Inflammatory macrophage treated with lipopolysaccharide for 1 hour (primary cell): ENCODE measurements around the gene SLC26A11.
"Not testable (repeated sequence)": the region's sequence is repeated elsewhere in the genome, so short reads cannot be mapped to it uniquely, and the experiment has no call there.

Experiments
- DNase-seq, 2 donors: peaks; one replicate each; pipeline ENCODE4 v3.0.0-alpha.2; 2020 to 2022

Gene SLC26A11

GRCh38 chr17:80263253-80264204, 43.3 kb downstream of the SLC26A11 start:
- DNase-seq = peak; percentile 88 to 97

- DNase-seq = peak in 1 of 2 donors; percentile 34
These were observed 44.2 kb downstream of the SLC26A11 start for GRCh38 chr17:80264205-80265075.

- no peak for DNase-seq
These were observed 45.2 kb downstream of the SLC26A11 start for GRCh38 chr17:80265205-80266068.

- no peak for DNase-seq
These were observed 47.2 kb downstream of the SLC26A11 start for GRCh38 chr17:80267391-80267790.

- DNase-seq = no peak
These were observed 48.2 kb downstream of the SLC26A11 start for GRCh38 chr17:80268427-80268826.

- DNase-seq = no peak
These were observed 49.2 kb downstream of the SLC26A11 start for GRCh38 chr17:80269405-80269807.

- DNase-seq = no peak
These were observed 49.9 kb downstream of the SLC26A11 start for GRCh38 chr17:80270104-80270503.

GRCh38 chr17:80270836-80271235, 50.6 kb downstream of the SLC26A11 start:
- DNase-seq = peak in 1 of 2 donors; percentile 54

- no peak for DNase-seq
These were observed 52.1 kb downstream of the SLC26A11 start for GRCh38 chr17:80272366-80272765.

GRCh38 chr17:80274331-80274730, 54.1 kb downstream of the SLC26A11 start:
- no peak for DNase-seq

- no peak for DNase-seq
These were observed 54.7 kb downstream of the SLC26A11 start for GRCh38 chr17:80274871-80275449.

- DNase-seq = not testable (repeated sequence)
These were observed 55.6 kb downstream of the SLC26A11 start for GRCh38 chr17:80275857-80276256.

GRCh38 chr17:80277751-80278671, 57.8 kb downstream of the SLC26A11 start:
- DNase-seq = no peak

- peak in 1 of 2 donors; percentile 80 for DNase-seq
These were observed 59.7 kb downstream of the SLC26A11 start for GRCh38 chr17:80279895-80280294.

- no peak for DNase-seq
These were observed 61.3 kb downstream of the SLC26A11 start for GRCh38 chr17:80281516-80281915.

GRCh38 chr17:80283116-80283852, 63.1 kb downstream of the SLC26A11 start:
- DNase-seq = no peak

GRCh38 chr17:80284631-80285030, 64.4 kb downstream of the SLC26A11 start:
- DNase-seq = peak in 1 of 2 donors; percentile 42

- no peak for DNase-seq
These were observed 65.2 kb downstream of the SLC26A11 start for GRCh38 chr17:80285237-80285920.

- DNase-seq = no peak
These were observed 66.4 kb downstream of the SLC26A11 start for GRCh38 chr17:80286638-80286960.

GRCh38 chr17:80287038-80287437, 66.8 kb downstream of the SLC26A11 start:
- DNase-seq = no peak
